Natural killer cell (primary cell): ENCODE measurements around the gene C11orf52. TPM values are rescaled to one million over a fixed set of nuclear protein-coding genes. Genes with fewer than 3 reads are reported as not detected.
A peak's percentile ranks its signal among the peaks of the same experiment; 100 is the strongest.

ENCODE experiments used
- ATAC-seq, 3 donors: fragments of 150-1000 bp in 2 of 3; fragments of 200-7000 bp in 1 of 3; cut with Tn5 transposase; 1 replicate in 1 of 3; 2 replicates in 2 of 3; pipeline ENCODE4 v1.10.0; 2021; ENCODE audit warnings: mild to moderate bottlenecking in 2 of 3, moderate library complexity in 2 of 3
- DNase-seq, 2 donors: peaks; one replicate each; pipeline versions ENCODE4 v3.0.0 to v3.0.0-alpha.2; 2013 to 2021; ENCODE audit warnings: mixed read lengths in 1 of 2
- H3K27ac ChIP-seq: one replicate; pipeline ENCODE4 v1.5.1; 2013; ENCODE audit warnings: mild to moderate bottlenecking, low read length
- H3K27me3 ChIP-seq: one replicate; pipeline ENCODE4 v1.6.1; 2013; ENCODE audit warnings: low read length; ENCODE audit not compliant: control insufficient read depth, insufficient read depth
- H3K36me3 ChIP-seq: one replicate; pipeline ENCODE4 v1.6.1; 2013; ENCODE audit warnings: low read length; ENCODE audit not compliant: control insufficient read depth, insufficient read depth
- H3K4me1 ChIP-seq: one replicate; pipeline ENCODE4 v1.6.1; 2013; ENCODE audit warnings: low read length; ENCODE audit not compliant: control insufficient read depth, insufficient read depth
- H3K4me3 ChIP-seq: one replicate; pipeline ENCODE4 v1.5.1; 2013; ENCODE audit warnings: low read length
- H3K9me3 ChIP-seq: one replicate; pipeline ENCODE4 v1.6.1; 2013; ENCODE audit warnings: low read length; ENCODE audit not compliant: control insufficient read depth, insufficient read depth
- H3K27ac Mint-ChIP-seq, 2 donors: one replicate each; pipeline ENCODE4 v1.8.0; 2022; ENCODE audit warnings: mild to moderate bottlenecking in 2 of 2, mixed read lengths in 2 of 2, moderate library complexity in 1 of 2
- H3K27me3 Mint-ChIP-seq, 2 donors: one replicate each; pipeline ENCODE4 v1.8.0; 2022; ENCODE audit warnings: low read depth in 2 of 2, mixed read lengths in 2 of 2
- H3K36me3 Mint-ChIP-seq: one replicate; pipeline ENCODE4 v1.8.0; 2022; ENCODE audit warnings: mixed read lengths
- H3K4me1 Mint-ChIP-seq, 2 donors: one replicate each; pipeline ENCODE4 v1.8.0; 2022; ENCODE audit warnings: mixed read lengths in 2 of 2
- H3K4me3 Mint-ChIP-seq: one replicate; pipeline ENCODE4 v1.8.0; 2022; ENCODE audit warnings: mild to moderate bottlenecking, moderate library complexity, mixed read lengths
- H3K9me3 Mint-ChIP-seq, 2 donors: one replicate each; pipeline ENCODE4 v1.8.0; 2022; ENCODE audit warnings: mixed read lengths in 2 of 2
- whole genome bisulfite sequencing: methylation state at CpG from one replicate; pipeline ENCODE4 v1.1.7; 2013; ENCODE audit warnings: missing lambda C conversion rate; ENCODE audit not compliant: insufficient coverage; 5-methylcytosine and 5-hydroxymethylcytosine counted together
- intact Hi-C: fragments of 100-400 bp; cut with micrococcal nuclease; formaldehyde crosslinking; loops from one replicate; pipeline ENCODE4 v1.14.2; 2022
- total RNA-seq, 4 donors: library from RNA; stranded (reverse); fragments of 120-200 nt in 1 of 4; gene quantifications; one replicate each; pipeline versions ENCODE4 v1.2.3 to v1.2.4, GENCODE V29; 2013 to 2022
- TF ChIP-seq, protein P1 (sequence below): fragments of 200-600 bp; IDR thresholded peaks from one replicate; pipeline ENCODE4 v1.8.0; 2022; ENCODE audit warnings: antibody characterized with exemption

Gene C11orf52
- total RNA-seq, 3 donors from 2014 or later (not counting 1 experiment from before 2014, with no cell fraction given): not detected

DNA sequence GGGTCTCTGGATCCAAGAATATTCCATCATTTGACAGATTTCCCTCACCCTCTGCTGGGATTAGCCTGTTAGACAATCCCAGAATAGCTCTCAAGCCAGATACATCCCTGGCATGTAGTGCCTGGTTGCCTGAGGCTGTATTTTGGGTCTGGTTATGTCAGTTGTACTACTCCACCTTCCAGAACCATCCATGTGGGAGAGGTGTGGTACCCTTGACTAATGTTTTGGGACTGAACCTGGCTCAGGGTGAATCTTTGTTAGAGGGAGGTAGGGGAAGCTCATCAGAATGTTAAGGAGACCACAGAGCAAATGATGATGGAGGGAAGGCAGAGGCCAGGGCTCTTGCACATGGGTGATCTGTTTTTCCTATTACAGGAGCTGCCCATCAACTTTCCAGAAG, 5.2 kb downstream of the C11orf52 start:
- intact Hi-C loops: no loop called here
- Histone ChIP-seq H3K4me3 (no peak overlapping the region), H3K27me3 (no peaks in the 10 kb centered on the region), H3K27ac (no peak overlapping the region), H3K4me1 (peaks cover 15% of the 10 kb centered on the region), H3K9me3 (no peaks in the 10 kb centered on the region), H3K36me3 (no peaks in the 10 kb centered on the region)
- no peak overlapping the region for H3K27ac Mint-ChIP-seq
- no peaks in the 10 kb centered on the region for H3K36me3 Mint-ChIP-seq
- TF ChIP-seq, protein P1, sequence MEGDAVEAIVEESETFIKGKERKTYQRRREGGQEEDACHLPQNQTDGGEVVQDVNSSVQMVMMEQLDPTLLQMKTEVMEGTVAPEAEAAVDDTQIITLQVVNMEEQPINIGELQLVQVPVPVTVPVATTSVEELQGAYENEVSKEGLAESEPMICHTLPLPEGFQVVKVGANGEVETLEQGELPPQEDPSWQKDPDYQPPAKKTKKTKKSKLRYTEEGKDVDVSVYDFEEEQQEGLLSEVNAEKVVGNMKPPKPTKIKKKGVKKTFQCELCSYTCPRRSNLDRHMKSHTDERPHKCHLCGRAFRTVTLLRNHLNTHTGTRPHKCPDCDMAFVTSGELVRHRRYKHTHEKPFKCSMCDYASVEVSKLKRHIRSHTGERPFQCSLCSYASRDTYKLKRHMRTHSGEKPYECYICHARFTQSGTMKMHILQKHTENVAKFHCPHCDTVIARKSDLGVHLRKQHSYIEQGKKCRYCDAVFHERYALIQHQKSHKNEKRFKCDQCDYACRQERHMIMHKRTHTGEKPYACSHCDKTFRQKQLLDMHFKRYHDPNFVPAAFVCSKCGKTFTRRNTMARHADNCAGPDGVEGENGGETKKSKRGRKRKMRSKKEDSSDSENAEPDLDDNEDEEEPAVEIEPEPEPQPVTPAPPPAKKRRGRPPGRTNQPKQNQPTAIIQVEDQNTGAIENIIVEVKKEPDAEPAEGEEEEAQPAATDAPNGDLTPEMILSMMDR: no peak
- no peaks in the 10 kb centered on the region for H3K9me3 Mint-ChIP-seq
- peaks cover 15 to 24% of the 10 kb centered on the region in 2 donors for H3K27me3 Mint-ChIP-seq
- no peak overlapping the region for H3K4me3 Mint-ChIP-seq
- peaks cover 5 to 18% of the 10 kb centered on the region in 2 donors for H3K4me1 Mint-ChIP-seq
- DNase-seq (no peak), ATAC-seq (no peak)

DNA sequence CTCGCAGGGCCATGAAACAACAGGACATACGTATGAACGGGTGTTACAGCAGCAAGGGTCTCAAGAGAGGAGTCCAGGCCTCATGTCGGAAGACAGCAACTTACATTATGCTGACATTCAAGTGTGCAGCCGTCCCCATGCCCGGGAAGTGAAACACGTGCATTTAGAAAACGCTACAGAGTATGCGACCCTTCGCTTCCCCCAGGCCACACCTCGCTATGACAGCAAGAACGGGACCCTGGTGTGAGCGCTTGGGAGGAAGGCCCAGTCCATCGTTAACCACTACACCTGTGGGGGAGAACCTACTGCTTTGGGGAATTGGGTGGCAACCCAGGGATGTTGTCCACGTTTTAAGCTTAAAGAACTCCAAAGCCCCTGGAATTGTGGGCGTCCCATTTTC, 7.2 kb downstream of the C11orf52 start:
- DNase-seq (peak in 1 of 2 donors; percentile 17), ATAC-seq (no peak)
- TF ChIP-seq, protein P1: no peak
- intact Hi-C loops: loop anchor here (1.0 to 2.0 kb wide), 3 partner anchors 47 to 161 kb away; partner anchors contain the start of genes CFAP68, DLAT, FDXACB1 and SDHD
- H3K27me3 ChIP-seq: no peaks in the 10 kb centered on the region
- peak overlapping the region; percentile 82 for H3K27ac ChIP-seq
- Mint-ChIP-seq H3K27me3 (peaks cover 9 to 18% of the 10 kb centered on the region in 2 donors), H3K36me3 (no peaks in the 10 kb centered on the region), H3K9me3 (no peaks in the 10 kb centered on the region), H3K4me1 (peaks cover 5 to 18% of the 10 kb centered on the region in 2 donors), H3K27ac (peak overlapping the region; percentile 79 to 94), H3K4me3 (peak overlapping the region; percentile 69)
- H3K4me1 ChIP-seq: peaks cover 15% of the 10 kb centered on the region
- 99% methylated on average over 16 of the region's 16 CpGs for WGBS
- H3K4me3 ChIP-seq: no peak overlapping the region
- no peaks in the 10 kb centered on the region for H3K9me3 ChIP-seq
- no peaks in the 10 kb centered on the region for H3K36me3 ChIP-seq

DNA sequence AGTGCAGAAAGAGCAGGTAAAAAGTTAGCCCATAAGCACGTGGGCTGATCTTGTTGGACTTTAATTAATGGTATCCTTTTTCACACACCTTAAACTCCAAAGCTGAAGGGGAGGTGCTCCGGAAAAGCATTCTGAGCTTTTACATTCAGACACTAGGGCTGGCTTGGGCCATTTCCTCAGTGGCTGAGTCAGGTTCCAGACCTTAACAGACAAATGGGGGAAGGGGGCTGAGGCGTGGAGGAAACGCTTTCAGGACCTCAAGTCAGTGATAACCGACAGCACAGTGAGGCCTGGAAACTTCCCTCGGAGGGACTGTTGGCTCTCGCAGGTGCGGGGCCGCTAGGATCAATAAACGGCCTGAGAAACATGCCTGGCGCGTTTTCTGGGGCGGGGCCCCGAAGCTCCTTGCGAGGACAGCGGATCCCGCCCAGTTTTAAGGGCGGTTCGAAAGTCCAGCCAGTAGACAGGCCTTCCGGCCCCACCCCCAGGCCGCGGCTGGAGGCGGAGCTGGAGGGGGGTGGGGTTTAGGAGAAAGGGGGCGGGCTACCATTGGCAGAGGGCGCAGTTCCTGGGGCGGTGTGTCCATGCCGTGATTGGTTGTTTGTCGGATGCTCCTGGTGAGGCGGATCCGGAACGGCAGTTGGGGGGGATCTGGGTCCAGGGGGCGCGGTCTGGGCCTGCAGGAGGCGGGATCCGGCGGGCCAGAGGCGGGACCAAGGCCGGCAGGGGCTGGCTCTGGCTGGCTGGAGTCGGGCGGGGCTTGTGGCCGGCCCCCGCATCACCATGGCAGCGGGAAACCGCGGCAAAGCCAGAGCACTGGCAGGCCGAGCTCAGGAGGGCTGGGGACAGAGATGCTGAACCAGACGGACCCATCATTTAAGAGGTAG, 8.0 kb downstream of the C11orf52 start:
- WGBS: under 1% methylated on average over 46 of the region's 47 CpGs
- intact Hi-C loops: loop anchor here (1.0 to 2.0 kb wide), 3 partner anchors 47 to 160 kb away; partner anchors contain the start of genes CFAP68, DLAT, FDXACB1 and SDHD

More for the DNA sequence above, 8.0 kb downstream of the C11orf52 start:
- H3K36me3 ChIP-seq: no peaks in the 10 kb centered on the region
- H3K27ac ChIP-seq: peak overlapping the region; percentile 82
- DNase-seq (peak; percentile 96 to 97), ATAC-seq (peak; percentile 88 to 96 (median 89))
- Mint-ChIP-seq H3K27ac (peak overlapping the region; percentile 79 to 94), H3K4me1 (peaks cover 5 to 18% of the 10 kb centered on the region in 2 donors), H3K27me3 (peaks cover 8 to 18% of the 10 kb centered on the region in 2 donors), H3K9me3 (no peaks in the 10 kb centered on the region), H3K4me3 (peak overlapping the region; percentile 88), H3K36me3 (no peaks in the 10 kb centered on the region)
- TF ChIP-seq, protein P1: no peak
- peaks cover 15% of the 10 kb centered on the region for H3K4me1 ChIP-seq
- no peaks in the 10 kb centered on the region for H3K9me3 ChIP-seq
- no peaks in the 10 kb centered on the region for H3K27me3 ChIP-seq
- peak overlapping the region; percentile 46 for H3K4me3 ChIP-seq
